Tibial nerve (tissue), 4 donors: ENCODE data around the gene SLC17A7.

Source experiments
- CTCF ChIP-seq, 5 experiments: fragments of 200-600 bp in 3 of 5; fragments of 450-650 bp in 2 of 5; sonication (generic) in 3 of 5; IDR thresholded peaks; one replicate each; pipeline ENCODE4 v1.5.1; 2016 to 2019; ENCODE audit warnings: antibody characterized with exemption in 5 of 5, mild to moderate bottlenecking in 3 of 5, moderate library complexity in 2 of 5
- EP300 ChIP-seq, 2 donors: sonication (generic); formaldehyde crosslinking; IDR thresholded peaks; one replicate each; pipeline ENCODE4 v1.6.1; 2017; ENCODE audit warnings: antibody characterized with exemption in 2 of 2, mild to moderate bottlenecking in 1 of 2
- POLR2A ChIP-seq, 2 donors: fragments of 450-650 bp; IDR thresholded peaks; one replicate each; pipeline ENCODE4 v1.6.1; 2017; ENCODE audit warnings: antibody characterized with exemption in 2 of 2, mild to moderate bottlenecking in 2 of 2, moderate library complexity in 2 of 2

- TF ChIP-seq POLR2A (IDR thresholded peaks at IDR 0.05) = no peak
- no peak for TF ChIP-seq CTCF (IDR thresholded peaks at IDR 0.05)
- no peak for TF ChIP-seq EP300 (IDR thresholded peaks at IDR 0.05)
These were observed 16.1 kb downstream of the SLC17A7 start, which contains the start of gene GFY for GRCh38 chr19:49425178-49425577.
